GM21360 (cell line): ENCODE data around the gene CADM1.

Source experiments
- ATAC-seq: cut with Tn5 transposase; IDR thresholded peaks from one replicate; pipeline ENCODE4 v1.9.1; 2021; ENCODE audit warnings: mild to moderate bottlenecking, moderate library complexity; ENCODE audit not compliant: unreplicated experiment

The CADM1 gene

GRCh38 chr11:115161876-115162275 is 342.3 kb downstream of the CADM1 start:
- no peak for ATAC-seq

GRCh38 chr11:115159207-115159606 is 345.0 kb downstream of the CADM1 start:
- ATAC-seq, result no peak

GRCh38 chr11:115158053-115158452 is 346.2 kb downstream of the CADM1 start:
- ATAC-seq, result no peak

- no peak for ATAC-seq
Observed at GRCh38 chr11:115157247-115157646, 347.0 kb downstream of the CADM1 start.

- ATAC-seq, result no peak
Observed at GRCh38 chr11:115155978-115156377, 348.2 kb downstream of the CADM1 start.

GRCh38 chr11:115155320-115155719 is 348.9 kb downstream of the CADM1 start:
- no peak for ATAC-seq

GRCh38 chr11:115154355-115154736 is 349.9 kb downstream of the CADM1 start:
- no peak for ATAC-seq

- ATAC-seq, result no peak
Observed at GRCh38 chr11:115153731-115154354, 350.4 kb downstream of the CADM1 start.

GRCh38 chr11:115153135-115153534 is 351.1 kb downstream of the CADM1 start:
- ATAC-seq, result no peak

GRCh38 chr11:115151010-115151409 is 353.2 kb downstream of the CADM1 start:
- ATAC-seq, result no peak

GRCh38 chr11:115148691-115149090 is 355.5 kb downstream of the CADM1 start:
- no peak for ATAC-seq

GRCh38 chr11:115148101-115148500 is 356.1 kb downstream of the CADM1 start:
- no peak for ATAC-seq

- no peak for ATAC-seq
Observed at GRCh38 chr11:115147243-115147807, 356.9 kb downstream of the CADM1 start.

GRCh38 chr11:115146425-115146824 is 357.8 kb downstream of the CADM1 start:
- no peak for ATAC-seq

GRCh38 chr11:115145324-115145723 is 358.9 kb downstream of the CADM1 start:
- no peak for ATAC-seq

GRCh38 chr11:115144914-115145313 is 359.3 kb downstream of the CADM1 start:
- no peak for ATAC-seq

GRCh38 chr11:115144014-115144413 is 360.2 kb downstream of the CADM1 start:
- no peak for ATAC-seq

GRCh38 chr11:115141231-115142114 is 362.7 kb downstream of the CADM1 start:
- ATAC-seq, result no peak

- ATAC-seq, result no peak
Observed at GRCh38 chr11:115135936-115136335, 368.3 kb downstream of the CADM1 start.

- ATAC-seq, result no peak
Observed at GRCh38 chr11:115134926-115135325, 369.3 kb downstream of the CADM1 start.

- no peak for ATAC-seq
Observed at GRCh38 chr11:115133475-115134209, 370.6 kb downstream of the CADM1 start.
